ENCODE data around the gene RGS13.

DNA sequence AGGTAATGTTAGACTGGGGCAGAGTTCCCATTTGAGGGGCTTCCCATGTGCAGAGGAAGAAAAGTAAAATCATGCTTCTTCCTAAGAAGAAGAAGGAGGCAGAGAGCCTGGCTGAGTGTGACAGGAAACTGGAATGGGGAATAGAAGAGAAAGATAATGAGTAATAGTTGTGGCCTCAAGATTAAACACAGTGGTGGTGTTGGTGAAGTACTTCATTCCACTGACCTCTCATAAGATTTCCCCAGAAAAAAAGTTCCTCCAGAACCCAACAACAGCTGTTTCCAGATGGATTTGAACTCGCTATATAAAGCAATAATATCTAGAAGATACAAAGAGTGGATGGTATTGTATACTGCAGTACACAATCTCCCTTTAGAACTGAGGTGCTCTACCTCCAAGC, 47.4 kb upstream of the RGS13 start:
- TF ChIP-seq, protein P1, sequence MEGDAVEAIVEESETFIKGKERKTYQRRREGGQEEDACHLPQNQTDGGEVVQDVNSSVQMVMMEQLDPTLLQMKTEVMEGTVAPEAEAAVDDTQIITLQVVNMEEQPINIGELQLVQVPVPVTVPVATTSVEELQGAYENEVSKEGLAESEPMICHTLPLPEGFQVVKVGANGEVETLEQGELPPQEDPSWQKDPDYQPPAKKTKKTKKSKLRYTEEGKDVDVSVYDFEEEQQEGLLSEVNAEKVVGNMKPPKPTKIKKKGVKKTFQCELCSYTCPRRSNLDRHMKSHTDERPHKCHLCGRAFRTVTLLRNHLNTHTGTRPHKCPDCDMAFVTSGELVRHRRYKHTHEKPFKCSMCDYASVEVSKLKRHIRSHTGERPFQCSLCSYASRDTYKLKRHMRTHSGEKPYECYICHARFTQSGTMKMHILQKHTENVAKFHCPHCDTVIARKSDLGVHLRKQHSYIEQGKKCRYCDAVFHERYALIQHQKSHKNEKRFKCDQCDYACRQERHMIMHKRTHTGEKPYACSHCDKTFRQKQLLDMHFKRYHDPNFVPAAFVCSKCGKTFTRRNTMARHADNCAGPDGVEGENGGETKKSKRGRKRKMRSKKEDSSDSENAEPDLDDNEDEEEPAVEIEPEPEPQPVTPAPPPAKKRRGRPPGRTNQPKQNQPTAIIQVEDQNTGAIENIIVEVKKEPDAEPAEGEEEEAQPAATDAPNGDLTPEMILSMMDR (IDR thresholded peaks at IDR 0.05) = no peak
- no peak for TF ChIP-seq POLR2A (IDR thresholded peaks at IDR 0.05)

All from gastroesophageal sphincter (tissue), 3 donors.